GM23338 (cell line): ENCODE measurements around the gene TSPAN6. TPM values are rescaled to one million over a fixed set of nuclear protein-coding genes. Genes with fewer than 3 reads are reported as not detected.

Experiments
- ATAC-seq: fragments of 200-7000 bp; cut with Tn5 transposase; 3 replicates; pipeline ENCODE4 v1.9.1; 2020
- DNase-seq: peaks from one replicate; pipeline ENCODE4 v3.0.0-alpha.2; 2015; ENCODE audit warnings: low spot score
- H2AFZ ChIP-seq: fragments of 200-600 bp; sonication (generic); 2 replicates; pipeline ENCODE4 v1.8.0; 2016; ENCODE audit warnings: antibody characterized with exemption, mild to moderate bottlenecking, moderate library complexity
- H3F3A ChIP-seq: fragments of 200-600 bp; sonication (generic); replicated peaks from 2 replicates; pipeline ENCODE4 v1.8.0; 2017; ENCODE audit warnings: antibody characterized with exemption, mixed run types, low read depth
- H3K27ac ChIP-seq: fragments of 200-600 bp; sonication (generic); 2 replicates; pipeline ENCODE4 v1.6.1; 2016; ENCODE audit warnings: low read depth
- H3K27me3 ChIP-seq: fragments of 200-600 bp; sonication (generic); 2 replicates; pipeline ENCODE4 v1.8.0; 2016; ENCODE audit warnings: mild to moderate bottlenecking, mixed run types, moderate library complexity; ENCODE audit not compliant: insufficient read depth
- H3K36me3 ChIP-seq: fragments of 200-600 bp; sonication (generic); 2 replicates; pipeline ENCODE4 v1.8.0; 2016; ENCODE audit warnings: mild to moderate bottlenecking; ENCODE audit not compliant: insufficient read depth
- H3K4me1 ChIP-seq: fragments of 200-600 bp; sonication (generic); 2 replicates; pipeline ENCODE4 v1.8.0; 2016; ENCODE audit warnings: mild to moderate bottlenecking, moderate library complexity; ENCODE audit not compliant: insufficient read depth
- H3K4me2 ChIP-seq: fragments of 200-600 bp; sonication (generic); 2 replicates; pipeline ENCODE4 v1.7.1; 2017; ENCODE audit warnings: mixed run types
- H3K4me3 ChIP-seq: fragments of 200-600 bp; sonication (generic); 2 replicates; pipeline ENCODE4 v1.6.1; 2016; ENCODE audit warnings: mixed run types
- H3K79me2 ChIP-seq: fragments of 200-600 bp; sonication (generic); replicated peaks from 2 replicates; pipeline ENCODE4 v1.8.0; 2017; ENCODE audit warnings: mild to moderate bottlenecking; ENCODE audit not compliant: insufficient read depth
- H3K9me2 ChIP-seq: fragments of 200-600 bp; sonication (generic); 2 replicates; pipeline ENCODE4 v1.8.0; 2017; ENCODE audit not compliant: insufficient read depth
- H4K20me1 ChIP-seq: fragments of 200-600 bp; sonication (generic); replicated peaks from 2 replicates; pipeline ENCODE4 v1.8.0; 2017; ENCODE audit warnings: mild to moderate bottlenecking; ENCODE audit not compliant: insufficient read depth
- H3K27ac Mint-ChIP-seq: 2 replicates; pipeline ENCODE4 v1.8.0; 2020; ENCODE audit warnings: inconsistent platforms, mild to moderate bottlenecking, moderate library complexity, mixed read lengths
- H3K27me3 Mint-ChIP-seq: 3 replicates; pipeline ENCODE4 v1.8.0; 2022; ENCODE audit warnings: low read depth, mild to moderate bottlenecking, moderate library complexity, mixed read lengths, inconsistent platforms; ENCODE audit not compliant: insufficient read depth, poor library complexity
- H3K36me3 Mint-ChIP-seq: 3 replicates; pipeline ENCODE4 v1.8.0; 2021; ENCODE audit warnings: low read depth, mild to moderate bottlenecking, inconsistent platforms, moderate library complexity, mixed read lengths
- H3K4me1 Mint-ChIP-seq: 3 replicates; pipeline ENCODE4 v1.8.0; 2020; ENCODE audit warnings: mild to moderate bottlenecking, inconsistent platforms, mixed read lengths
- H3K4me3 Mint-ChIP-seq: 3 replicates; pipeline ENCODE4 v1.8.0; 2021; ENCODE audit warnings: moderate library complexity, mild to moderate bottlenecking, inconsistent platforms, mixed read lengths
- H3K9me3 Mint-ChIP-seq: 3 replicates; pipeline ENCODE4 v1.8.0; 2020; ENCODE audit warnings: moderate library complexity, mild to moderate bottlenecking, inconsistent platforms, mixed read lengths
- CREB1 ChIP-seq: fragments of 250-450 bp; sonication (Bioruptor Pico); IDR thresholded peaks from 2 replicates; pipeline ENCODE4 v1.5.0; 2020; ENCODE audit warnings: low read depth, mild to moderate bottlenecking, moderate library complexity
- CTCF ChIP-seq, 2 experiments: fragments of 200-600 bp in 1 of 2; sonication (generic) in 1 of 2; conservative IDR thresholded peaks; 2 replicates each; pipeline versions ENCODE4 v1.5.1 to v1.6.1; 2016 to 2017; ENCODE audit warnings: antibody characterized with exemption in 2 of 2, low read depth in 2 of 2, mild to moderate bottlenecking in 2 of 2, moderate library complexity in 1 of 2
- ETS1 ChIP-seq: IDR thresholded peaks from 2 replicates; pipeline ENCODE4 v1.6.1; 2016; ENCODE audit warnings: antibody characterized with exemption
- EZH2 ChIP-seq: fragments of 200-600 bp; sonication (generic); IDR thresholded peaks from one replicate; pipeline ENCODE4 v1.8.0; 2017; ENCODE audit warnings: antibody characterized with exemption, mild to moderate bottlenecking, low read depth; ENCODE audit not compliant: unreplicated experiment
- EZH2phosphoT487 ChIP-seq: fragments of 200-600 bp; sonication (generic); IDR thresholded peaks from one replicate; pipeline ENCODE4 v1.8.1; 2018; ENCODE audit warnings: antibody characterized with exemption; ENCODE audit not compliant: unreplicated experiment
- JUNB ChIP-seq: IDR thresholded peaks from one replicate; pipeline ENCODE4 v1.6.1; 2016; ENCODE audit warnings: antibody characterized with exemption; ENCODE audit not compliant: unreplicated experiment
- NANOG ChIP-seq: IDR thresholded peaks from 2 replicates; pipeline ENCODE4 v1.6.1; 2016; ENCODE audit warnings: antibody characterized with exemption, borderline replicate concordance
- POLR2AphosphoS5 ChIP-seq: IDR thresholded peaks from 2 replicates; pipeline ENCODE4 v1.6.1; 2016; ENCODE audit warnings: antibody characterized with exemption, low read depth
- REST ChIP-seq: IDR thresholded peaks from one replicate; pipeline ENCODE4 v1.6.1; 2018; ENCODE audit warnings: antibody characterized with exemption; ENCODE audit not compliant: unreplicated experiment
- STAT1 ChIP-seq: IDR thresholded peaks from one replicate; pipeline ENCODE4 v1.6.1; 2016; ENCODE audit warnings: antibody characterized with exemption; ENCODE audit not compliant: unreplicated experiment
- ZNF114 ChIP-seq: fragments of 250-450 bp; sonication (Bioruptor Pico); IDR thresholded peaks from 2 replicates; pipeline ENCODE4 v1.5.0; 2020; ENCODE audit warnings: mild to moderate bottlenecking, moderate library complexity
- ZNF331 ChIP-seq: fragments of 250-450 bp; sonication (Bioruptor Pico); IDR thresholded peaks from 2 replicates; pipeline ENCODE4 v1.5.0; 2020; ENCODE audit warnings: low read depth, mild to moderate bottlenecking, moderate library complexity
- ZNF462 ChIP-seq: fragments of 250-450 bp; sonication (Bioruptor Pico); IDR thresholded peaks from 2 replicates; pipeline ENCODE4 v1.5.0; 2020; ENCODE audit warnings: mild to moderate bottlenecking, moderate library complexity
- polyA plus RNA-seq: library from polyadenylated mRNA; unstranded; fragments of >200 nt; fragmentation: Nextera tagmentation; extraction: Ambion mirVana; gene quantifications from 2 replicates; pipeline ENCODE4 v1.2.1, GENCODE V29; 2016
- total RNA-seq: library from RNA; depleted of rRNA; stranded (reverse); fragments of >200 nt; shearing (Covaris generic); gene quantifications from 2 replicates; pipeline ENCODE4 v1.2.3, GENCODE V29; 2014

TSPAN6 gene
- total and polyA plus RNA-seq, 2 experiments from 2014 or later = 55.6 to 75.3 TPM

- Mint-ChIP-seq H3K27me3 (peaks cover 2% of the 10 kb centered on the region), H3K4me1 (peaks cover 11% of the 10 kb centered on the region), H3K4me3 (no peak overlapping the region), H3K9me3 (no peaks in the 10 kb centered on the region), H3K27ac (no peak overlapping the region), H3K36me3 (no peaks in the 10 kb centered on the region)
- Histone ChIP-seq H3K27ac (no peak overlapping the region), H3K27me3 (no peaks in the 10 kb centered on the region), H3K79me2 (no peaks in the 10 kb centered on the region), H3K36me3 (no peaks in the 10 kb centered on the region), H3K4me1 (no peaks in the 10 kb centered on the region), H3K4me2 (no peak overlapping the region), H4K20me1 (no peaks in the 10 kb centered on the region), H3F3A (no peaks in the 10 kb centered on the region), H2AFZ (no peak overlapping the region), H3K9me2 (no peaks in the 10 kb centered on the region), H3K4me3 (no peak overlapping the region)
- DNase-seq = no peak
- no peak for ATAC-seq
- TF ChIP-seq REST (no peak), ZNF114 (CRISPR knock-in tag) (no peak), CREB1 (CRISPR knock-in tag) (no peak), ZNF331 (CRISPR knock-in tag) (no peak), JUNB (no peak), NANOG (no peak), POLR2AphosphoS5 (no peak), ETS1 (no peak), EZH2phosphoT487 (no peak), EZH2 (no peak), CTCF (conservative IDR thresholded peaks at IDR 0.05; ENCODE audit: low read depth in 2 of 2) (no peak), ZNF462 (CRISPR knock-in tag) (no peak), STAT1 (no peak)
Observed at GRCh38 chrX:100643212-100643611, 6.6 kb upstream of the TSPAN6 start.
